GM23338 (cell line): ENCODE results near the gene TIMP3. TPM values are rescaled to one million over a fixed set of nuclear protein-coding genes. Genes with fewer than 3 reads are reported as not detected.

ENCODE experiments used
- ATAC-seq: fragments of 200-7000 bp; cut with Tn5 transposase; 3 replicates; pipeline ENCODE4 v1.9.1; 2020
- DNase-seq: peaks from one replicate; pipeline ENCODE4 v3.0.0-alpha.2; 2015; ENCODE audit warnings: low spot score
- H2AFZ ChIP-seq: fragments of 200-600 bp; sonication (generic); 2 replicates; pipeline ENCODE4 v1.8.0; 2016; ENCODE audit warnings: antibody characterized with exemption, mild to moderate bottlenecking, moderate library complexity
- H3F3A ChIP-seq: fragments of 200-600 bp; sonication (generic); replicated peaks from 2 replicates; pipeline ENCODE4 v1.8.0; 2017; ENCODE audit warnings: antibody characterized with exemption, mixed run types, low read depth
- H3K27ac ChIP-seq: fragments of 200-600 bp; sonication (generic); 2 replicates; pipeline ENCODE4 v1.6.1; 2016; ENCODE audit warnings: low read depth
- H3K27me3 ChIP-seq: fragments of 200-600 bp; sonication (generic); 2 replicates; pipeline ENCODE4 v1.8.0; 2016; ENCODE audit warnings: mild to moderate bottlenecking, mixed run types, moderate library complexity; ENCODE audit not compliant: insufficient read depth
- H3K36me3 ChIP-seq: fragments of 200-600 bp; sonication (generic); 2 replicates; pipeline ENCODE4 v1.8.0; 2016; ENCODE audit warnings: mild to moderate bottlenecking; ENCODE audit not compliant: insufficient read depth
- H3K4me1 ChIP-seq: fragments of 200-600 bp; sonication (generic); 2 replicates; pipeline ENCODE4 v1.8.0; 2016; ENCODE audit warnings: mild to moderate bottlenecking, moderate library complexity; ENCODE audit not compliant: insufficient read depth
- H3K4me2 ChIP-seq: fragments of 200-600 bp; sonication (generic); 2 replicates; pipeline ENCODE4 v1.7.1; 2017; ENCODE audit warnings: mixed run types
- H3K4me3 ChIP-seq: fragments of 200-600 bp; sonication (generic); 2 replicates; pipeline ENCODE4 v1.6.1; 2016; ENCODE audit warnings: mixed run types
- H3K79me2 ChIP-seq: fragments of 200-600 bp; sonication (generic); replicated peaks from 2 replicates; pipeline ENCODE4 v1.8.0; 2017; ENCODE audit warnings: mild to moderate bottlenecking; ENCODE audit not compliant: insufficient read depth
- H3K9me2 ChIP-seq: fragments of 200-600 bp; sonication (generic); 2 replicates; pipeline ENCODE4 v1.8.0; 2017; ENCODE audit not compliant: insufficient read depth
- H4K20me1 ChIP-seq: fragments of 200-600 bp; sonication (generic); replicated peaks from 2 replicates; pipeline ENCODE4 v1.8.0; 2017; ENCODE audit warnings: mild to moderate bottlenecking; ENCODE audit not compliant: insufficient read depth
- H3K27ac Mint-ChIP-seq: 2 replicates; pipeline ENCODE4 v1.8.0; 2020; ENCODE audit warnings: inconsistent platforms, mild to moderate bottlenecking, moderate library complexity, mixed read lengths
- H3K27me3 Mint-ChIP-seq: 3 replicates; pipeline ENCODE4 v1.8.0; 2022; ENCODE audit warnings: low read depth, mild to moderate bottlenecking, moderate library complexity, mixed read lengths, inconsistent platforms; ENCODE audit not compliant: insufficient read depth, poor library complexity
- H3K36me3 Mint-ChIP-seq: 3 replicates; pipeline ENCODE4 v1.8.0; 2021; ENCODE audit warnings: low read depth, mild to moderate bottlenecking, inconsistent platforms, moderate library complexity, mixed read lengths
- H3K4me1 Mint-ChIP-seq: 3 replicates; pipeline ENCODE4 v1.8.0; 2020; ENCODE audit warnings: mild to moderate bottlenecking, inconsistent platforms, mixed read lengths
- H3K4me3 Mint-ChIP-seq: 3 replicates; pipeline ENCODE4 v1.8.0; 2021; ENCODE audit warnings: moderate library complexity, mild to moderate bottlenecking, inconsistent platforms, mixed read lengths
- H3K9me3 Mint-ChIP-seq: 3 replicates; pipeline ENCODE4 v1.8.0; 2020; ENCODE audit warnings: moderate library complexity, mild to moderate bottlenecking, inconsistent platforms, mixed read lengths
- CREB1 ChIP-seq: fragments of 250-450 bp; sonication (Bioruptor Pico); IDR thresholded peaks from 2 replicates; pipeline ENCODE4 v1.5.0; 2020; ENCODE audit warnings: low read depth, mild to moderate bottlenecking, moderate library complexity
- EZH2 ChIP-seq: fragments of 200-600 bp; sonication (generic); IDR thresholded peaks from one replicate; pipeline ENCODE4 v1.8.0; 2017; ENCODE audit warnings: antibody characterized with exemption, mild to moderate bottlenecking, low read depth; ENCODE audit not compliant: unreplicated experiment
- EZH2phosphoT487 ChIP-seq: fragments of 200-600 bp; sonication (generic); IDR thresholded peaks from one replicate; pipeline ENCODE4 v1.8.1; 2018; ENCODE audit warnings: antibody characterized with exemption; ENCODE audit not compliant: unreplicated experiment
- JUNB ChIP-seq: IDR thresholded peaks from one replicate; pipeline ENCODE4 v1.6.1; 2016; ENCODE audit warnings: antibody characterized with exemption; ENCODE audit not compliant: unreplicated experiment
- NANOG ChIP-seq: IDR thresholded peaks from 2 replicates; pipeline ENCODE4 v1.6.1; 2016; ENCODE audit warnings: antibody characterized with exemption, borderline replicate concordance
- POLR2AphosphoS5 ChIP-seq: IDR thresholded peaks from 2 replicates; pipeline ENCODE4 v1.6.1; 2016; ENCODE audit warnings: antibody characterized with exemption, low read depth
- STAT1 ChIP-seq: IDR thresholded peaks from one replicate; pipeline ENCODE4 v1.6.1; 2016; ENCODE audit warnings: antibody characterized with exemption; ENCODE audit not compliant: unreplicated experiment
- ZNF114 ChIP-seq: fragments of 250-450 bp; sonication (Bioruptor Pico); IDR thresholded peaks from 2 replicates; pipeline ENCODE4 v1.5.0; 2020; ENCODE audit warnings: mild to moderate bottlenecking, moderate library complexity
- ZNF331 ChIP-seq: fragments of 250-450 bp; sonication (Bioruptor Pico); IDR thresholded peaks from 2 replicates; pipeline ENCODE4 v1.5.0; 2020; ENCODE audit warnings: low read depth, mild to moderate bottlenecking, moderate library complexity
- polyA plus RNA-seq: library from polyadenylated mRNA; unstranded; fragments of >200 nt; fragmentation: Nextera tagmentation; extraction: Ambion mirVana; gene quantifications from 2 replicates; pipeline ENCODE4 v1.2.1, GENCODE V29; 2016
- total RNA-seq: library from RNA; depleted of rRNA; stranded (reverse); fragments of >200 nt; shearing (Covaris generic); gene quantifications from 2 replicates; pipeline ENCODE4 v1.2.3, GENCODE V29; 2014
- TF ChIP-seq, protein P1 (sequence below): IDR thresholded peaks from 2 replicates; pipeline ENCODE4 v1.6.1; 2016; ENCODE audit warnings: antibody characterized with exemption
- TF ChIP-seq, protein P2 (sequence below), 2 experiments: fragments of 200-600 bp in 1 of 2; sonication (generic) in 1 of 2; conservative IDR thresholded peaks; 2 replicates each; pipeline versions ENCODE4 v1.5.1 to v1.6.1; 2016 to 2017; ENCODE audit warnings: antibody characterized with exemption in 2 of 2, low read depth in 2 of 2, mild to moderate bottlenecking in 2 of 2, moderate library complexity in 1 of 2
- TF ChIP-seq, protein P3 (sequence below): fragments of 250-450 bp; sonication (Bioruptor Pico); IDR thresholded peaks from 2 replicates; pipeline ENCODE4 v1.5.0; 2020; ENCODE audit warnings: mild to moderate bottlenecking, moderate library complexity
- TF ChIP-seq, protein P4 (sequence below): IDR thresholded peaks from one replicate; pipeline ENCODE4 v1.6.1; 2018; ENCODE audit warnings: antibody characterized with exemption; ENCODE audit not compliant: unreplicated experiment

TIMP3 gene
- total and polyA plus RNA-seq, 2 experiments from 2014 or later = 1.4 to 4.3 TPM

DNA sequence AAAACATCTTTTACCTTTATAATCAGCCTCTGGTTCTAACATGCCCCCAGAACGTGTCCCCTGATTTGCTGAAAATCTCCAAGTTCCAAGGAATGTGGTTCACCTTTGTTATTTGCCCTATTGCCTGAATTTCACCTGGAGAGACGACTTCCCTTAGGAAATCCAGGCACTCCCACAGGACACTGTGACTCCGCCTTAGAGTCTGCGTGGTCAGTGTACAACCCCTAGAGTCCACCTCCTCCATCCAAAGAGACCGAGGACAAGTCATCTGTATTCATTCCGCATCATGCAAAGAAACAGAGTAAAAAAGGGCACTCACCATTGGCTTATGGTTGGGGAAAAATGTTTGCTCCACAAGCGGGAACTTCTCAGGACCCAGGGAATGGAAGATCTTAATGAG lies 63.1 kb downstream of the TIMP3 start:
- H3K27ac Mint-ChIP-seq = no peak overlapping the region
- TF ChIP-seq, protein P1, sequence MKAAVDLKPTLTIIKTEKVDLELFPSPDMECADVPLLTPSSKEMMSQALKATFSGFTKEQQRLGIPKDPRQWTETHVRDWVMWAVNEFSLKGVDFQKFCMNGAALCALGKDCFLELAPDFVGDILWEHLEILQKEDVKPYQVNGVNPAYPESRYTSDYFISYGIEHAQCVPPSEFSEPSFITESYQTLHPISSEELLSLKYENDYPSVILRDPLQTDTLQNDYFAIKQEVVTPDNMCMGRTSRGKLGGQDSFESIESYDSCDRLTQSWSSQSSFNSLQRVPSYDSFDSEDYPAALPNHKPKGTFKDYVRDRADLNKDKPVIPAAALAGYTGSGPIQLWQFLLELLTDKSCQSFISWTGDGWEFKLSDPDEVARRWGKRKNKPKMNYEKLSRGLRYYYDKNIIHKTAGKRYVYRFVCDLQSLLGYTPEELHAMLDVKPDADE = no peak
- no peak for TF ChIP-seq EZH2phosphoT487
- TF ChIP-seq ZNF114 (CRISPR knock-in tag) = no peak
- TF ChIP-seq STAT1 = no peak
- TF ChIP-seq EZH2 = no peak
- TF ChIP-seq NANOG = no peak
- TF ChIP-seq, protein P2, sequence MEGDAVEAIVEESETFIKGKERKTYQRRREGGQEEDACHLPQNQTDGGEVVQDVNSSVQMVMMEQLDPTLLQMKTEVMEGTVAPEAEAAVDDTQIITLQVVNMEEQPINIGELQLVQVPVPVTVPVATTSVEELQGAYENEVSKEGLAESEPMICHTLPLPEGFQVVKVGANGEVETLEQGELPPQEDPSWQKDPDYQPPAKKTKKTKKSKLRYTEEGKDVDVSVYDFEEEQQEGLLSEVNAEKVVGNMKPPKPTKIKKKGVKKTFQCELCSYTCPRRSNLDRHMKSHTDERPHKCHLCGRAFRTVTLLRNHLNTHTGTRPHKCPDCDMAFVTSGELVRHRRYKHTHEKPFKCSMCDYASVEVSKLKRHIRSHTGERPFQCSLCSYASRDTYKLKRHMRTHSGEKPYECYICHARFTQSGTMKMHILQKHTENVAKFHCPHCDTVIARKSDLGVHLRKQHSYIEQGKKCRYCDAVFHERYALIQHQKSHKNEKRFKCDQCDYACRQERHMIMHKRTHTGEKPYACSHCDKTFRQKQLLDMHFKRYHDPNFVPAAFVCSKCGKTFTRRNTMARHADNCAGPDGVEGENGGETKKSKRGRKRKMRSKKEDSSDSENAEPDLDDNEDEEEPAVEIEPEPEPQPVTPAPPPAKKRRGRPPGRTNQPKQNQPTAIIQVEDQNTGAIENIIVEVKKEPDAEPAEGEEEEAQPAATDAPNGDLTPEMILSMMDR (conservative IDR thresholded peaks at IDR 0.05; ENCODE audit: low read depth in 2 of 2) = no peak
- TF ChIP-seq CREB1 (CRISPR knock-in tag) = no peak
- TF ChIP-seq ZNF331 (CRISPR knock-in tag) = no peak
- TF ChIP-seq JUNB = no peak
- TF ChIP-seq, protein P3, sequence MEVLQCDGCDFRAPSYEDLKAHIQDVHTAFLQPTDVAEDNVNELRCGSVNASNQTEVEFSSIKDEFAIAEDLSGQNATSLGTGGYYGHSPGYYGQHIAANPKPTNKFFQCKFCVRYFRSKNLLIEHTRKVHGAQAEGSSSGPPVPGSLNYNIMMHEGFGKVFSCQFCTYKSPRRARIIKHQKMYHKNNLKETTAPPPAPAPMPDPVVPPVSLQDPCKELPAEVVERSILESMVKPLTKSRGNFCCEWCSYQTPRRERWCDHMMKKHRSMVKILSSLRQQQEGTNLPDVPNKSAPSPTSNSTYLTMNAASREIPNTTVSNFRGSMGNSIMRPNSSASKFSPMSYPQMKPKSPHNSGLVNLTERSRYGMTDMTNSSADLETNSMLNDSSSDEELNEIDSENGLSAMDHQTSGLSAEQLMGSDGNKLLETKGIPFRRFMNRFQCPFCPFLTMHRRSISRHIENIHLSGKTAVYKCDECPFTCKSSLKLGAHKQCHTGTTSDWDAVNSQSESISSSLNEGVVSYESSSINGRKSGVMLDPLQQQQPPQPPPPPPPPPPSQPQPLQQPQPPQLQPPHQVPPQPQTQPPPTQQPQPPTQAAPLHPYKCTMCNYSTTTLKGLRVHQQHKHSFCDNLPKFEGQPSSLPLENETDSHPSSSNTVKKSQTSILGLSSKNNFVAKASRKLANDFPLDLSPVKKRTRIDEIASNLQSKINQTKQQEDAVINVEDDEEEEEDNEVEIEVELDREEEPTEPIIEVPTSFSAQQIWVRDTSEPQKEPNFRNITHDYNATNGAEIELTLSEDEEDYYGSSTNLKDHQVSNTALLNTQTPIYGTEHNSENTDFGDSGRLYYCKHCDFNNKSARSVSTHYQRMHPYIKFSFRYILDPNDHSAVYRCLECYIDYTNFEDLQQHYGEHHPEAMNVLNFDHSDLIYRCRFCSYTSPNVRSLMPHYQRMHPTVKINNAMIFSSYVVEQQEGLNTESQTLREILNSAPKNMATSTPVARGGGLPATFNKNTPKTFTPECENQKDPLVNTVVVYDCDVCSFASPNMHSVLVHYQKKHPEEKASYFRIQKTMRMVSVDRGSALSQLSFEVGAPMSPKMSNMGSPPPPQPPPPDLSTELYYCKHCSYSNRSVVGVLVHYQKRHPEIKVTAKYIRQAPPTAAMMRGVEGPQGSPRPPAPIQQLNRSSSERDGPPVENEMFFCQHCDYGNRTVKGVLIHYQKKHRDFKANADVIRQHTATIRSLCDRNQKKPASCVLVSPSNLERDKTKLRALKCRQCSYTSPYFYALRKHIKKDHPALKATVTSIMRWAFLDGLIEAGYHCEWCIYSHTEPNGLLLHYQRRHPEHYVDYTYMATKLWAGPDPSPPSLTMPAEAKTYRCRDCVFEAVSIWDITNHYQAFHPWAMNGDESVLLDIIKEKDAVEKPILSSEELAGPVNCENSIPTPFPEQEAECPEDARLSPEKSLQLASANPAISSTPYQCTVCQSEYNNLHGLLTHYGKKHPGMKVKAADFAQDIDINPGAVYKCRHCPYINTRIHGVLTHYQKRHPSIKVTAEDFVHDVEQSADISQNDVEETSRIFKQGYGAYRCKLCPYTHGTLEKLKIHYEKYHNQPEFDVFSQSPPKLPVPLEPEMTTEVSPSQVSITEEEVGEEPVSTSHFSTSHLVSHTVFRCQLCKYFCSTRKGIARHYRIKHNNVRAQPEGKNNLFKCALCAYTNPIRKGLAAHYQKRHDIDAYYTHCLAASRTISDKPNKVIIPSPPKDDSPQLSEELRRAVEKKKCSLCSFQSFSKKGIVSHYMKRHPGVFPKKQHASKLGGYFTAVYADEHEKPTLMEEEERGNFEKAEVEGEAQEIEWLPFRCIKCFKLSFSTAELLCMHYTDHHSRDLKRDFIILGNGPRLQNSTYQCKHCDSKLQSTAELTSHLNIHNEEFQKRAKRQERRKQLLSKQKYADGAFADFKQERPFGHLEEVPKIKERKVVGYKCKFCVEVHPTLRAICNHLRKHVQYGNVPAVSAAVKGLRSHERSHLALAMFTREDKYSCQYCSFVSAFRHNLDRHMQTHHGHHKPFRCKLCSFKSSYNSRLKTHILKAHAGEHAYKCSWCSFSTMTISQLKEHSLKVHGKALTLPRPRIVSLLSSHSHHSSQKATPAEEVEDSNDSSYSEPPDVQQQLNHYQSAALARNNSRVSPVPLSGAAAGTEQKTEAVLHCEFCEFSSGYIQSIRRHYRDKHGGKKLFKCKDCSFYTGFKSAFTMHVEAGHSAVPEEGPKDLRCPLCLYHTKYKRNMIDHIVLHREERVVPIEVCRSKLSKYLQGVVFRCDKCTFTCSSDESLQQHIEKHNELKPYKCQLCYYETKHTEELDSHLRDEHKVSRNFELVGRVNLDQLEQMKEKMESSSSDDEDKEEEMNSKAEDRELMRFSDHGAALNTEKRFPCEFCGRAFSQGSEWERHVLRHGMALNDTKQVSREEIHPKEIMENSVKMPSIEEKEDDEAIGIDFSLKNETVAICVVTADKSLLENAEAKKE = no peak
- TF ChIP-seq POLR2AphosphoS5 = no peak
- TF ChIP-seq, protein P4, sequence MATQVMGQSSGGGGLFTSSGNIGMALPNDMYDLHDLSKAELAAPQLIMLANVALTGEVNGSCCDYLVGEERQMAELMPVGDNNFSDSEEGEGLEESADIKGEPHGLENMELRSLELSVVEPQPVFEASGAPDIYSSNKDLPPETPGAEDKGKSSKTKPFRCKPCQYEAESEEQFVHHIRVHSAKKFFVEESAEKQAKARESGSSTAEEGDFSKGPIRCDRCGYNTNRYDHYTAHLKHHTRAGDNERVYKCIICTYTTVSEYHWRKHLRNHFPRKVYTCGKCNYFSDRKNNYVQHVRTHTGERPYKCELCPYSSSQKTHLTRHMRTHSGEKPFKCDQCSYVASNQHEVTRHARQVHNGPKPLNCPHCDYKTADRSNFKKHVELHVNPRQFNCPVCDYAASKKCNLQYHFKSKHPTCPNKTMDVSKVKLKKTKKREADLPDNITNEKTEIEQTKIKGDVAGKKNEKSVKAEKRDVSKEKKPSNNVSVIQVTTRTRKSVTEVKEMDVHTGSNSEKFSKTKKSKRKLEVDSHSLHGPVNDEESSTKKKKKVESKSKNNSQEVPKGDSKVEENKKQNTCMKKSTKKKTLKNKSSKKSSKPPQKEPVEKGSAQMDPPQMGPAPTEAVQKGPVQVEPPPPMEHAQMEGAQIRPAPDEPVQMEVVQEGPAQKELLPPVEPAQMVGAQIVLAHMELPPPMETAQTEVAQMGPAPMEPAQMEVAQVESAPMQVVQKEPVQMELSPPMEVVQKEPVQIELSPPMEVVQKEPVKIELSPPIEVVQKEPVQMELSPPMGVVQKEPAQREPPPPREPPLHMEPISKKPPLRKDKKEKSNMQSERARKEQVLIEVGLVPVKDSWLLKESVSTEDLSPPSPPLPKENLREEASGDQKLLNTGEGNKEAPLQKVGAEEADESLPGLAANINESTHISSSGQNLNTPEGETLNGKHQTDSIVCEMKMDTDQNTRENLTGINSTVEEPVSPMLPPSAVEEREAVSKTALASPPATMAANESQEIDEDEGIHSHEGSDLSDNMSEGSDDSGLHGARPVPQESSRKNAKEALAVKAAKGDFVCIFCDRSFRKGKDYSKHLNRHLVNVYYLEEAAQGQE = no peak
- H3K36me3 Mint-ChIP-seq = peaks cover 18% of the 10 kb centered on the region; the same call in 1 of the 3 replicates
- peaks cover 3% of the 10 kb centered on the region; the same call in 1 of the 3 replicates for H3K4me1 Mint-ChIP-seq
- Histone ChIP-seq H3K4me2 (no peak overlapping the region), H3K4me1 (no peaks in the 10 kb centered on the region), H3K36me3 (peaks cover 13% of the 10 kb centered on the region), H3K9me2 (no peaks in the 10 kb centered on the region), H4K20me1 (peaks cover 7% of the 10 kb centered on the region), H3K4me3 (no peak overlapping the region), H3F3A (no peaks in the 10 kb centered on the region), H3K27me3 (no peaks in the 10 kb centered on the region), H3K79me2 (no peaks in the 10 kb centered on the region), H3K27ac (no peak overlapping the region), H2AFZ (no peak overlapping the region)
- DNase-seq = no peak
- no peak for ATAC-seq
- no peak overlapping the region for H3K4me3 Mint-ChIP-seq
- no peaks in the 10 kb centered on the region for H3K27me3 Mint-ChIP-seq
- H3K9me3 Mint-ChIP-seq = no peaks in the 10 kb centered on the region
